GM12878 (cell line): ENCODE measurements around the gene CLEC2L.

Source experiments
- CEBPB ChIP-seq, 2 experiments: fragments of 150-350 bp in 1 of 2; IDR thresholded peaks; 2 replicates each; pipeline ENCODE4 v1.6.1; 2012 to 2014; ENCODE audit warnings: low read depth in 2 of 2, low read length in 2 of 2, borderline replicate concordance in 1 of 2, inconsistent platforms in 1 of 2
- CREM ChIP-seq: IDR thresholded peaks from 2 replicates; pipeline ENCODE4 v1.6.1; 2014; ENCODE audit warnings: antibody characterized with exemption, low read depth
- TAF1 ChIP-seq: IDR thresholded peaks from 2 replicates; pipeline ENCODE4 v1.6.1; 2011; ENCODE audit warnings: mild to moderate bottlenecking, low read depth, low read length, borderline replicate concordance
- YY1 ChIP-seq: IDR thresholded peaks from 2 replicates; pipeline ENCODE4 v1.6.1; 2011; ENCODE audit warnings: low read depth, mild to moderate bottlenecking, low read length
- TF ChIP-seq, protein P1 (sequence below), 3 experiments: IDR thresholded peaks in 2 of 3; conservative IDR thresholded peaks in 1 of 3; 2 replicates each; pipeline ENCODE4 v1.5.1; 2011; ENCODE audit warnings: low read depth in 3 of 3, low read length in 3 of 3, mild to moderate bottlenecking in 3 of 3, control low read depth in 2 of 3, moderate library complexity in 2 of 3, inconsistent platforms in 1 of 3, mixed read lengths in 1 of 3; ENCODE audit not compliant: control insufficient read depth in 2 of 3, insufficient read depth in 1 of 3; ENCODE audit errors: extremely low read depth in 1 of 3

DNA sequence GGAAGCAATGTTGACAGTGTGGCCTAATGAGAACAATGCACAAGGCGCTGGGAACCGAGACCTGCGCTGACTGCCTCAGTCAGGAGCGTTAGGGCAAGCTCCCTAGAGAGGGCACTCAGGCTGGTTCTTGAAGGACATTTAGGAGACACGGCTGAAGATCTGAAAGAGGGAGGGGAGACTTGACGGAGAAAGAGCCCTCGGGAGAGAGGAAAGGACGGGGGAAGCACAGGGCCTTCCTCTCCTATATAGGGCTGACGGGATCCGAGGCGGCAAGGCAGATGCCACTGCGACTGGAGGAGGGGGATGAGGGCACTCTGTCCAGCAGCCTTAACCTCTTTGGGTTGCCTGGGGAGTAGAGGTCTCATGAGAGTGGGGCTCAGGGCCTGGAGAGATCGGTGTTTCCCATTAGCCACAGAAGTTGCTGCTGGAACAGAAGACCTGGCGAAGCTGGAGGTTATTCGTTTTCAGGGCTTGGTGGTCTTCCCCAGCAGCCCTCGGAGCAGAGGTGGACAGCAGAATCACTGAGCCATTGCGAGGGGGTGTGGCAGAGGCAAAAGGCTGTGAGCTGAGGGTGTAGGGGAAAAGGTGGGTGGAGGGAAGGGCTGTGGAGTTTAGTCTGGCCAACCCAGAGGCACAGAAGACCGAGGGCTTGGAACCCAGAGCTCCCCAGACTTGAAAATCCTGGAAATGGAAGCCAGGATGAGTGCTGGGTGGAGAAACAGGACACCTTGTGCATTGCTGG, 36.0 kb downstream of the CLEC2L start:
- TF ChIP-seq YY1: no peak
- no peak for TF ChIP-seq CEBPB (IDR thresholded peaks at IDR 0.05; ENCODE audit: borderline replicate concordance in 1 of 2, low read depth in 2 of 2, low read length in 2 of 2)
- TF ChIP-seq, protein P1, sequence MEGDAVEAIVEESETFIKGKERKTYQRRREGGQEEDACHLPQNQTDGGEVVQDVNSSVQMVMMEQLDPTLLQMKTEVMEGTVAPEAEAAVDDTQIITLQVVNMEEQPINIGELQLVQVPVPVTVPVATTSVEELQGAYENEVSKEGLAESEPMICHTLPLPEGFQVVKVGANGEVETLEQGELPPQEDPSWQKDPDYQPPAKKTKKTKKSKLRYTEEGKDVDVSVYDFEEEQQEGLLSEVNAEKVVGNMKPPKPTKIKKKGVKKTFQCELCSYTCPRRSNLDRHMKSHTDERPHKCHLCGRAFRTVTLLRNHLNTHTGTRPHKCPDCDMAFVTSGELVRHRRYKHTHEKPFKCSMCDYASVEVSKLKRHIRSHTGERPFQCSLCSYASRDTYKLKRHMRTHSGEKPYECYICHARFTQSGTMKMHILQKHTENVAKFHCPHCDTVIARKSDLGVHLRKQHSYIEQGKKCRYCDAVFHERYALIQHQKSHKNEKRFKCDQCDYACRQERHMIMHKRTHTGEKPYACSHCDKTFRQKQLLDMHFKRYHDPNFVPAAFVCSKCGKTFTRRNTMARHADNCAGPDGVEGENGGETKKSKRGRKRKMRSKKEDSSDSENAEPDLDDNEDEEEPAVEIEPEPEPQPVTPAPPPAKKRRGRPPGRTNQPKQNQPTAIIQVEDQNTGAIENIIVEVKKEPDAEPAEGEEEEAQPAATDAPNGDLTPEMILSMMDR (IDR thresholded peaks at IDR 0.05 in 2 of 3, conservative IDR thresholded peaks at IDR 0.05 in 1 of 3; ENCODE audit: control insufficient read depth in 2 of 3, extremely low read depth in 1 of 3, insufficient read depth in 1 of 3, low read depth in 3 of 3, low read length in 3 of 3): no peak
- no peak for TF ChIP-seq CREM
- TF ChIP-seq TAF1: no peak
